Effector CD8-positive, alpha-beta T cell (primary cell): ENCODE results near the gene AK9.
"Not testable (repeated sequence)": the region's sequence is repeated elsewhere in the genome, so short reads cannot be mapped to it uniquely, and the experiment has no call there.

Source experiments
- DNase-seq: peaks from one replicate; lab custom pipeline; 2025; lab: John Stamatoyannopoulos, UW

AK9 gene

DNA sequence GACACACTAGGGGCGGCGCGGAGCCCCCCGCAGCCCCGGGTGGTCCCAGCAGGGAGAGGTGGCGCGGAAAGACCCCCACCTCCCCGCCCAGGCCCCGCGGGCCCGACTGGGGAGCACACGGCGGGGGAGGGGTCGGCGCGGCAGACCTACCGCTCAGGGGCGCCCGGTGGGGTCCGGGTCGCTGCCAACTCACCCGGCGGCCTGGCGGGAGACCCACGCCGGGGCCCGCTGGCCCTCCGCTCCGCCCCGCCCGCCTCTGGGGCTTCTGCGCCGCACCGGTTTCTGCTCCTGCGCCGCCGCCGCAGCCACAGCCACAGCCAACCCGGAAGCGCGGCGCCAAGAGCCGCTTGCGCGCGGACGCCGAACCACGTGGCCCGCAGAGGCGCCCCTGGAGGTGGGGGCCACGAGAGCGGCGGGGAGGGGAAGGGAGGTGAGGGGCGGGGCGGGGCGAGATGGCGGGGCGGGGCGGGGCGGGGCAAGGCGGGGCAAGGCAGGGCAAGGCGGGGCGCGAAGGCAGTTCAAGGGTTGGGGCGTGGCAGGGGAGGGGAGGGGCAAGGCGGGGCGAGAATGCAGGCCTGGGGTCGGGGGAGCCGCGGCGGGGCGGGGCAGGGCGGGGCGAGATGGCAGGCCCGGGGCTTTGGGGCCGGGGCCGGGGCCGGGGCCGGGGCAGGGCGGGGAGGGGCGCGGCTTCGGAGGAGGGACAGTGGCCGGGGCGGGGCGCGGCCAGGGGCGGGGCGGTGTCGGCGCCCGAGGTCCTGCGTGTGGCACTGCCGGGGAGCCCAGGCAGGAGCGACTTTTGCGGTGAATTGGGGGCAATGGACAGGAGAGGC, 207.9 kb downstream of the AK9 start, which contains the start of gene ZBTB24:
Gene ZBTB24 (minus strand): TSS at position 315 of the 830 bp plus-strand sequence. CDS start 1,193 bp downstream, outside the sequence.
- DNase-seq = peak; percentile 87

DNA sequence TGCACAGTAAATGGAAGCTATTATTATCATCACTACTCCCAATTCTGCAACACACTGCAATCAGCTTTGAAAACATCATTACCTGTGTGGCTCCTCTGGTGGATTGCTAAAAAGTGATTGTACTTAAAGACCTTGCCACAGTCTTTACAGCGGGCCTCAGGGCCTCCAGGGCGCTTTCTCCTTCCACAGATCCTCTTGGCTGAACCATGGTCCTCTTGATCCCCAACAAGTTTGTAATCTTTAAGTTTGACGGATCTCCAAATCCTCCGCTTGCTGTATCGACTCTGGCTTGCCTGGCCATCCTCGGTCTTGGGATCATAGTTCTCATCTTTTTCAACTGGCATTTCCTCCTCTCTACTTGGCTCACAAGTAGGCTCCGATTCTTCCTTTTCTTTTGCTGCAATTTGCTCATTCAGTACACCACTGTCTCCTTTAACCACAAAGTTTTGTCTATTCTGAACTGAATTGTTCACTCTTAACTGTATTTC, 210.0 kb downstream of the AK9 start:
- no peak for DNase-seq

DNA sequence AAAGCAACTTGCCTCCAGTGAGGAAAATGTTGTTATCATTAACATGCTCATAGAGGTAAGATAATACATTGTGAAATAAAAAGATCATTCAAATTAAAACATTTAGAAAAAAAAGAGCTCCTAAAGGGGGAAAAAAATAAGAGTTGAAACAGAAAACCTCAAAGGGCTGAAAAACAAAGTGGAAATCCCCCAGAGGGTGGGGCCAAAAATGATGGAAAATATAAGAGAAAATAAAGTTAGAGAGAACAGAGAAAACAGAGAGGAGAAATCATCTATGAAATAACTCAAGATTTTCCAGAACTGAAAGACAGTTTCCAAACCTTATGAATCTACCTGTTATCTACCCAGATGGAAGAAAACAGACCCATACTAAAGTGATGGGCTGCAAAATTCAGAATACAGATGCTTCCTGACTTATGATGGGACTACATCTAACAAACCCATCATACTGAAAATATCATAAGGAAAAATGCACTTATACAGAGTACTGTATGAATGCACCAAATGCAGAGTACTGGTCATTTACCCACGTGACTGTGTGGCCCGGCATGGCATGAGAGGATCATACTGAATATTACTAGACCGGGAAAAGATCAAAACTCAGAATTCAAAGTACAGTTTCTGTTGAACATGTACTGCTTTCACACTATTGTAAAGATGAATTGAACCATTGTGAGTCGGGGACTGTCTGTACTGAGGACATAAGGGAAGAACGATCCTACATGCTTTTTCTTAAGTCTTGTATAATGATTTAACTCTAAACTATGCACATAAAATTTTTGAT, 212.0 kb downstream of the AK9 start:
- no peak for DNase-seq

DNA sequence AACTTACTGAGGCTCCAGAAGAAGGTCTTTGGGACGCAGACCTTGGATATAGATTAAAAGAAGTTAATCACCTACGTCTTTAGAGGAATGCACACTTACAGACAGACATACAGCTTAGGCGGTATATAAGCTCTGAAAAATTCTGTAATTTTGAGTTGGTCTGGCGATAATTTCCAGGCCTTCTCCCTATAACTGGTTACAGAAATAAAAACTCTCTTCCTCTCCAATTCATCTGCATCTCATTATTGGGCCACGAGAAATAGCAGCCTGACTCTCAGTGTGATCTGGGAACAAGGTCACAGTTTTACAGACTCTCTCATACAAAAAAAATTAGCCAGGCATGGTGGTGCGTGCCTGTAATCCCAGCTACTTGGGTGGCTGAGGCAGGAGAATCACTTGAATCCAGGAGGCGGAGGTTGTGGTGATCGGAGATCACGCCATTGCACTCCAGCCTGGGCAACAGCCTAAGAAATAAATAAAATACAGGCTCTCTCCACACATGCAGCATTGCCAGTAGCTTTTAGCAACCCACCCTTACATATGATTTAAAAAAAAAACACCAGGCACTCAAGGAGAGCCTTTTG, 212.7 kb downstream of the AK9 start:
- no peak for DNase-seq

DNA sequence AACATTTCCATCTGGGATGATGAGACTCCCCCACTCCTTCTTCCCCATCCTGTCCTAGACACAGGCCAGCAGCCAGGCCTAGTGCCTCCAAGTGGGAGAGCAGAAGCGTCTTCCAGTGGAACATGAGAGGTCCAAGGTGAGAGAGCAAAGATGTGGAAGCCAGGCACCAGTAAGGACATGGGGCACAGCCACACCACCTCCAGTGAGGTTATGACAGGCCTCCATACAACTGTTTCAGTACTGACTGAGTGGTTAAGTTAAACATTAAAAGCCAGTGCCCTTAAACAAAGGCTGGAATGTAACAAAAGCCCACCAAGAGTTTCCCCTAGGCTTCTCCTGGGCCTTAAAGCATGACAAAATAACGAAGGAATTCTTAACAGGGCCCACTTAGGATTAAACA, 213.3 kb downstream of the AK9 start:
- no peak for DNase-seq

DNA sequence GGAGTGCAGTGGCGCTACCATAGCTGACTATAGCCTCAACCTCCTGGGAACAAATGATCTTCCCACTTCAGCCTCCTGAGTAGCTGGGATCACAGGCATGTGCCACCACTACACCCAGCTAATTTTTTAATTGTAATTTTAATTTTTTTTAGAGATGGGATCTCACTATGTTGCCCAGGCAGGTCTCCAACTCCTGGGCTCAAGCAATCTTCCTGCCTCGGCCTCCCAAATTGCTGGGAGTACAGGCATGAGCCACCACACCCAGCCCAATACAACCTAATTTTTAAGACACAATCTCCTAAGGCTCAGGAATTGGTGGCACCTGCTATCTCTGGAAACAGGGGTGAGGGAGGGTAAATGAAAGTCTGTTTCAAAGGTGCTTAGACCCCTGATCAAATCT, 213.8 kb downstream of the AK9 start:
- DNase-seq = no peak

DNA sequence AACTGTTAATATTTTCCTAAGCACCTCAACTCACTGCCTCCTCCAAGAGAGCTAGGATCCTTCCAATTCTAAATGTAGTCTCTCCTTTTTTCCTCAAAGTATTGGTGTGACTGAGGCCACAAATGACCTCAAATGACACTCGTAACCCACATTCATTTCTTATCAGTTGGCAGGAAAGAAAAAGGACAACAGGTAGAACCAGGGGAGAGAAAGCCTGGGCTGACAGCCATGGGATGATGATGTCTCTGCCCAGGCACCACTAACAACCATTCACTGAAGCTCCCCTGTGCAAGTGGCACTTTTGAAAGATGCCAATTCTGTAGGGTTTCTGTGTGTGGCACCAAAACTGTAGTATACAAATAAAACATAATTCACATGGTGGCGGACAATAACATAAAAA, 215.4 kb downstream of the AK9 start:
- no peak for DNase-seq

DNA sequence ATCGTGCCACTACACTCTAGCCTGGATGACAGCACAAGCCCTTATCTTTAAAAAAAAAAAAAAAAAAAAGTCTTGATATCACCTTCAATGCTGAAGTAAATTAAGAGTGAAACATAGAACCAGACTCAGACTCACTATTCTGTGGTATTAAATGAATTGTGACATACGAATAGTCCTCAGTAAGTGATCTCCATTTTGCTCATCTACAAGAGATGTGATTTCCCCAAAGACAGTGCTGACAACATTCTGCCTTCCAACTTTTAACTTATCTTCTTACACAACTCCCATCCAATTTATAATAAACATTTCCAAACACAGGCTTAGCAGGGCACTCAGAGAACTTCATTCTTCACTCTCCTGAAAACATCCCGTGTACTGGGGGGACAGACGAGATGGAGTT, 216.0 kb downstream of the AK9 start:
- no peak for DNase-seq

DNA sequence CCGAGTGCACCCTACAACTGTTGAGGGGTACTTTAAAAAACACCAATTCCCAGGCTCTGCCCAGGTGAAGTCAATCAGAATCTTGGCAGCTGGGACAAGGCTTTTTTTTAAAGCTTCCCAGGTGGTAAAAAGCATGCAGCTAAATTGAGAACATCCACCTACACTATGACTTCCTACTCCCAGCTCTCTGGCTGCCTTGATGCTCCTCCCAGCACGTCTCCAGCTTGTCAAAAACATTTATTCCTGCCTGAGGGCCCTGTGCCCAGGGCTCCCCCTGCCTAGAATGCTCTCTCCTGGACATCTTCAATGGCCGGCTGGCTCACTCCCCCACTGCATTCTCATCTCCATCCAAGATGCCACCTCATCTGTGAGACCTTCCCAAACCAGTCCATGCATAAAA, 217.9 kb downstream of the AK9 start:
- no peak for DNase-seq

DNA sequence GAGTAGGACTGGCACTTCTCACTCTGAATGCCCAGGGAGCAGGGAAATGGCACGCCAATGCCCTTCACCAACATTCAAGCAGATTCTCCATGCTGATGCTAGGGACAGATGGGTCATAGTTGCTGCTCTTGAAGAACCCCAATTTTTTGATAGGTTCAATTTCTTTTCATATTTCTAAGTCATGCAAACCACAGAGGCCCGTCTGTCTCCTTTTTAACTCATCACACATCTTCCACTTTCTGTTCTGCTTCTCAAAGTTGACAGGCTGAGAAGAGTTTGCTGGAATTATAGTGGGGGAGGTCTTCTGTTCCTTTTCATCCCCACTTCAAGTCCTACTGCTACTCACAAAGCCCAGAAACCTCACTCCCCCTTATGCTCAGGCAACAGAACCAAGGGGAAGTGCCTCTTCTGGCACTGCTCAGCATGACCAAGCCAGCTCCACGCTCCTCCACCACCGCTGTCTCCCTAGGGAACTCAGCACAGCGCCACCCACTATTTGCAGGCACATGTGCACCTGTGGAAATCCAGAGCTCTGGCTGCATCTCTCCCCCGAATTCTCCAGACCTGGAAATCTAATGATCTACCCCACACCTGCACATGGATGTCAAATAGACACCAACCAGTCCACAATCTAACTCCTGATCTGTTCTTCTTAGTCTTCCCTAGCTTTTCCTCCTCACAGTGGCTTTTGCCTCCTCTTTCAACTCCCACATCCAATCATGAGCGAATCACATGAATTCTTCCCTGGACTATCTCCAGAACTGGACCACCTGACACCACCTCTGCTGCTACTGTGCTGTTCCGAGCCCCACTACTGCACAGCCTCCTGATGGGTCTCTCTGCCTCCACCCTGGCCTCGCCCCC, 218.6 kb downstream of the AK9 start:
- no peak for DNase-seq

DNA sequence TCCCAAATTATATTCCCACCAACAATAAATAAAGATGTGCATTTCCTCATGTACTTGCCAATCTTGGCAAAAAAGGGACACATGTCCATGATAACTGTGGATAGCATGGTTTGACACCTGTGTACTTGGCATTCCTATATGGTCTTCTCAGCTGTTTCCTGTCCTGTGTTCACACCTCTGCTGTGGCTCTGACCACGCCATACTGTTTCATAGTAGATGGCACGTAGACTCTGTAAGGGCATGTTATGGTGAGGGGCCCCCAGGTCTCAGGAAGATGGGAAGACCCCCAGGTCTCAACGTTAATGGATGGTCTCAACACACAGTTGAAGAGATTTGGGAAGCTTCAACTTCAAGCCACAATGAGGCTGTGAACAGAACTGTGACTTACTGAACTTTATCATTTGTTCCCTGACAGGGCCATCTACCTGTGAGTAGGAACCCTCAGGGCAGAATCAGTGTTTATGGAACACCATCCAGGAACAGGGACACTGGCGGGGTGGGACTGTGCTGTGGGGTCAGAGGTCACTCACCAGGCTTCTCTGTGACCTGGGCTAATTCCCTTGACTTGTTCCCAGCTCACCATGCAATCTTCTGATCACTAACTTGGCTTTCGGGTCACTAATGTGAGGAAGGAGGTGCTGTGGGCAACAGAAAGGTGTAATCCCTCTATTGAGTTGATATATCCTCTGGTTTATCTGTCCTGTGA, 219.7 kb downstream of the AK9 start:
- DNase-seq = no peak

DNA sequence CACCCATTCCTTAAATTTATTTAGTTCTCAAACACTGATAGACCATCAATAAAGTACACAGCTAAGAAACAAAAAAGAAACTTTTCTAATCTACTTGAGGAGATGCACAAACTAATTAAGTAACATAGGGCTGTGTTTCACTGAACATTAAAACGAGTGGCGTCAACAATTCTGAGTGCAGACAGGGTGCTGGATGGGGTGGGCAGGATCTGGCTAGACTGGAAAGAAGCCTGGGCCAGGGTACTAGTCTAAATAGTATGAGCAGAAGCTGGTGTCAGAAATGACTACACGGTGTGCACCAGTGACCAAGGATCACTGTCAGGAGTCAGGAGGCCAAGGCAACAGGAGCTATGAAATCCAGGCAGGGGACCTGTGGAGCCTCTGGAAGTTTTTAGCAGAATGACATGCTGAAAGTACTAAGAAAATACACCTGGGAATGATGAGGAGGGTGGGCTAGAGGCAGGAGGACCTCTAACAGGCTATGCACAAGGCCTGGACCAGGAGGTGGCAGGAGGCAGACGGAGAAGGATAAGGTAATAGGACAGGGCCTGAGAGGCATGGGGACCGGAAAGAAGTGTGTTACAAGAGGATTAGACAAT, 221.3 kb downstream of the AK9 start:
- DNase-seq = no peak

DNA sequence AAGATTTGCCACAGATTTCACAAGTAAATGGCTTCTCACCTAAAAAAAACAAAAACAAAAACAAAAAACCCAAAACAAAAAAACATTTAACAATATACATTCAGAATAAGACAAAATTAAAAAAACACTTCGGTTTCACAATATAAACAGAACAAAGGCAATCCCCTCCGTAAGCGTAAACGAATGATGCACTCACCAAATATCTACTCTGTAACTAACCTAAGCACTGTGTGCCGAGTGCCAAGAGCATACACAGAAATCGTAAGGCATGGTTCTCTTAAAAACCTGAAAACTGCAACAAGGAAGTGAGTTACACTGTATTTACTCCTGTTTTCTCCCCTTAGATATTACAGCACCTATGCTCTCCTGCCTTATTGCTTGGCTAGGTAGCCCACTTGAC, 223.3 kb downstream of the AK9 start:
- no peak for DNase-seq

DNA sequence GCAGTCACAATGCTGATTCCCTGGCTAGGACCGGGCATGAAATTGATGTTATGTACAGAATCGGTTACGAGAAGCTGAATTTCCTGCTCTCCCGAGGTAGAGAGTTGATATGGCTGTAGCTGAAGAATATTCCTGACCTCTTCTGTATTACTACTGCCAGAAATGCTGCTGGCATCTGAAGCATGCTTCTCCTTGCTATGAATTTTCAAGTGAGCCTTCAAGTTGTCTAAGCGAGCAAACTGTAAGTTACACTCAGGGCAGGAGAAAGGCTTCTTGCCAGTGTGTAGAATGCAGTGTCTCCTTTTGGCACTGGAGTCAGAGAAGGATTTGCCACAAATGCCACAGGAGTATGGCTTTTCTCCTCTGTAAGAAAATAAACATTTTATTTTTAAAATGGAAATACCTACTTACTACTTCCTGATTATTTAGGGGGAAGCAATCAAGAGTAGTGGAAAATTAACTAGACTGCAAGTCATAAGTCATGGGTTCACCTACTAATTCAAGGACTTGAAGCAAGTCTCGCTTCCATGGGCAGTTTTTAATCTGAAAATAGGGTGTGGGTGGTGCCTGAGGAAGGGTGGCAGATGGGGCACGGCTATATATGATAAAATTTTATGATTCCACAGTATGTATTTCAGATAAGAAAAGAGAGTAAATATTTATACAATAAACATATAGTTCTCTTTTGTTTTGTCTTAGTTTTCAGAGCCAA, 224.6 kb downstream of the AK9 start:
- no peak for DNase-seq

DNA sequence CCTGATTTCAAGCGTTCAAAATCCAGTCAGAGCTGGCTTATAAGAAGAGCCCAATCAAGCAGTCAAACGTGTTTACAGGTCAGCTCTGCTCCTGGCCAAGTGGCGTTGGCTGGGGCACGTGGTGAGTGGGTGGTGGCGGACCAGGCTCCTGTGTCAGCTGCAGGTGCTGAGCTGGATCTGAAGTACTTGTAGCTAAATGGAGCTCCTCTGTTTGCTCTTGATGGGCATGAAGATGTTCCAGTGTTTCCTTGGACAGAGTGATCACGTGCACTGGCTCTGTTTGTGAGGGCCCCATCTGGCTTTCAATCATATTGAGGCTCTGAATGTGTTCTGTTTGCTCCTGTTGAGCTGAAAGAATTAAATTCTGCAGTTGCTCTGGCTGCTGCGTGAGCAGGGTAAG, 225.2 kb downstream of the AK9 start:
- DNase-seq = no peak

DNA sequence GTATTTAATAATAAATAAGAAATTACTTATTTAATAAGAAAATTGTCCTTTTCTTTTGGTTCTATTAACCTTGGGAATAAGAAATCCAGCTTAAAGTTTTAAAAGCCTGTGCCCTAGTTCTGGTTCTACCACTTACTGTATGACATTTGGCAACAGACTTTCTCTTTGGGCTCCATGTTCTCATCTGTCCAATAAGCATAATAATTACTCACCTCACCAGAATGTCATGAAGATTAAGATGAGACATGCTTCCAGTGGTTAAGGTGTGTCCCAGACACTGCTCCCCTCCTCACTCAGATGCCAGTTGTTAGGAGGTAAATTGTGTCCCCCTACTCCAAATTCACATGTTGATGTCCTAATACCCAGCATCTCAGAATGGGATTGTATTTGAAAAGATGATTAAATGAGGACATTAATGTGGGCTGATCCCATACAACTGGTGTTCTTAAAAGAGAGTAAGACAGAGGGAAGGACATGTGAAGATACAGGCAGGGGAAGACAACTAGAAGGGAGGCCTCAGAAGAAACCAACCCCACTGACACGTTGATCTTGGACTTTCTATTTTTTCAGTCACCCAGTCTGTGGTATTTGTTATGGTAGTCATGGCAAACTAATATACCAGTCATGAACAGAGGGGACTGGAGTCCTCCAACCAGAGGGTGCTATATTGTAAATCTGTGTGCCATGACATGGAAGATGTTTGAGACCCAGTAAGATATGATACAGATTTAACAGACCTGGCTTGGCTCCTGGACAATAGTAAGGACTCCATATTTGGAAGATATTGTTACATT, 229.1 kb downstream of the AK9 start:
- DNase-seq = no peak

DNA sequence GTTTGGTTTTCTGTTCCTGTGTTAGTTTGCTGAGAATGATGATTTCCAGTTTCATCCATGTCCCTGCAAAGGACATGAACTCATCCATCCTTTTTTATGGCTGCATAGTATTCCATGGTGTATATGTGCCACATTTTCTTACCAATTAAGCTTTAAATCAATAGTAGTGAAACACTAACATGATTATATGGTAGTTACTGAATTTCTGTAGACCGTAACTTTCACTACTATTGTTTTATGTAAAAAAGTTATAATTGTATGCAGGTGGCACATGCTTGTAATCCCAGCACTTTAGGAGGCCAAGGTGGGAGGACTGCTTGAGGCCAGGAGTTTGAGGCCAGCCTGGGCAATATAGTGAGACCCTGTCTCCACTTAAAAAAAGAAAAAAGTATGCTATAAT, 229.8 kb downstream of the AK9 start:
- DNase-seq = not testable (repeated sequence)

DNA sequence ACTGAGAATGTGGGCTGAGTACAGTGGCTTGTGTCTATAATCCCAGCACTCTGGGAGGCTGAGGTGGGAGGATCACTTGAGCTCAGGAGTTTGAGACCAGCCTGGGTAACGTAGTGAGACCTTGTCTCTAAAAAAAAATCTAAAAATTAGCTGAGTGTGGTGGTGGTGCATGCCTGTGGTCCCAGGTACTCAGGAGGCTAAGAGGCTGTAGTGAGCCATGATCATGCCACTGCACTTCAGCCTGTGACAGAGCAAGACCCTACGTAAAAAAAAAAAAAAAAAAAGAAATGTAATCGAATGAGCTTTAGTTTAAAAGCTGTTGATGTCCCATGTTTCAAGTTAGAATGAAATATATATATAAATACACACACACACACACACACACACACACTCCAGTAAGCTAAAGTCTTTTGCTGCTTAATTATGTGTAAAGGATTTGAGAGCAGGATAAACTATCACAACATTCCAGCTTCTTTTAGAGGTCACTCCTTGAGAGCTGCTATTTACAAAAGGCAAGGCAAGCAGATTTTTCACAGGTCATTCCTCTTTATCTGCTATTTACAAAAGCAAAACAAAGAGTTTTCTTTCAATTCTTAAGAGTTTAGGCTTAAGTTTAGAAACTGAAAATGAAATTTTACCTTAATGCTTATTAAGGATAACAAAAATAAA, 230.7 kb downstream of the AK9 start:
- DNase-seq = no peak
